Large intestine (tissue), 3 donors: ENCODE measurements around the gene CELF2. TPM values are rescaled to one million over a fixed set of nuclear protein-coding genes. Genes with fewer than 3 reads are reported as not detected.

Experiments
- DNase-seq, 2 donors: peaks; one replicate each; pipeline versions ENCODE4 v3.0.0 to v3.0.0-alpha.2; 2013
- H3K27ac ChIP-seq: one replicate; pipeline ENCODE4 v1.5.1; 2013; ENCODE audit warnings: low read length
- H3K27me3 ChIP-seq: 2 replicates; pipeline ENCODE4 v1.6.1; 2013; ENCODE audit warnings: low read length; ENCODE audit not compliant: control insufficient read depth, insufficient read depth
- H3K36me3 ChIP-seq: 2 replicates; pipeline ENCODE4 v1.6.1; 2013; ENCODE audit warnings: low read length; ENCODE audit not compliant: control insufficient read depth, insufficient read depth
- H3K4me1 ChIP-seq: one replicate; pipeline ENCODE4 v1.6.1; 2013; ENCODE audit warnings: low read length; ENCODE audit not compliant: control insufficient read depth, insufficient read depth
- H3K4me3 ChIP-seq: one replicate; pipeline ENCODE4 v1.5.1; 2013; ENCODE audit warnings: low read length
- H3K9me3 ChIP-seq: one replicate; pipeline ENCODE4 v1.6.1; 2013; ENCODE audit warnings: mild to moderate bottlenecking, low read depth, low read length, moderate library complexity; ENCODE audit not compliant: control insufficient read depth
- WGBS: methylation state at CpG from one replicate; pipeline ENCODE4 v1.1.5; 2013; ENCODE audit warnings: low lambda C conversion rate; ENCODE audit not compliant: insufficient coverage; 5-methylcytosine and 5-hydroxymethylcytosine counted together
- polyA plus RNA-seq: library from polyadenylated mRNA; unstranded; fragments of 120-200 nt; gene quantifications from one replicate; pipeline ENCODE4 v1.2.1, GENCODE V29; 2013

The CELF2 gene
- polyA plus RNA-seq, 1 donor: 14.9 TPM

- 90% methylated on average over 2 of the region's 9 CpGs for WGBS
- H3K4me3 ChIP-seq: no peak overlapping the region
- no peaks in the 10 kb centered on the region for H3K4me1 ChIP-seq
- H3K27me3 ChIP-seq: no peaks in the 10 kb centered on the region
- DNase-seq: no peak
- no peaks in the 10 kb centered on the region for H3K9me3 ChIP-seq
- H3K27ac ChIP-seq: no peak overlapping the region
- no peaks in the 10 kb centered on the region for H3K36me3 ChIP-seq
Measured at GRCh38 chr10:11245981-11246590, 228.4 kb downstream of the CELF2 start.

- no peaks in the 10 kb centered on the region for H3K36me3 ChIP-seq
- DNase-seq: no peak
- H3K4me1 ChIP-seq: no peaks in the 10 kb centered on the region
- no peak overlapping the region for H3K27ac ChIP-seq
- WGBS: 100% methylated on average over 7 of the region's 24 CpGs
- no peaks in the 10 kb centered on the region for H3K27me3 ChIP-seq
- H3K9me3 ChIP-seq: no peaks in the 10 kb centered on the region
- no peak overlapping the region for H3K4me3 ChIP-seq
Measured at GRCh38 chr10:11246752-11247467, 229.2 kb downstream of the CELF2 start.

GRCh38 chr10:11249152-11249807, 231.6 kb downstream of the CELF2 start:
- H3K36me3 ChIP-seq: no peaks in the 10 kb centered on the region
- 89% methylated on average over 3 of the region's 10 CpGs for WGBS

GRCh38 chr10:11249808-11250195, 232.1 kb downstream of the CELF2 start:
- WGBS: 89% methylated on average over 1 of the region's 2 CpGs
- Histone ChIP-seq H3K27ac (no peak overlapping the region), H3K4me1 (no peaks in the 10 kb centered on the region), H3K27me3 (no peaks in the 10 kb centered on the region), H3K36me3 (no peaks in the 10 kb centered on the region), H3K9me3 (no peaks in the 10 kb centered on the region), H3K4me3 (no peak overlapping the region)
- DNase-seq: no peak

More at GRCh38 chr10:11249152-11249807, 231.6 kb downstream of the CELF2 start:
- Histone ChIP-seq H3K27me3 (no peaks in the 10 kb centered on the region), H3K27ac (no peak overlapping the region), H3K4me1 (no peaks in the 10 kb centered on the region), H3K4me3 (no peak overlapping the region), H3K9me3 (no peaks in the 10 kb centered on the region)
- no peak for DNase-seq

GRCh38 chr10:11250304-11250703, 232.6 kb downstream of the CELF2 start:
- no peaks in the 10 kb centered on the region for H3K27me3 ChIP-seq
- no peaks in the 10 kb centered on the region for H3K9me3 ChIP-seq
- no peaks in the 10 kb centered on the region for H3K4me1 ChIP-seq
- H3K4me3 ChIP-seq: no peak overlapping the region
- 60% methylated on average over 1 of the region's 5 CpGs for WGBS
- DNase-seq: no peak
- H3K27ac ChIP-seq: no peak overlapping the region
- no peaks in the 10 kb centered on the region for H3K36me3 ChIP-seq

- no CpG with 5 or more reads among the region's 7 CpGs for WGBS
- Histone ChIP-seq H3K27me3 (no peaks in the 10 kb centered on the region), H3K4me3 (no peak overlapping the region), H3K9me3 (no peaks in the 10 kb centered on the region), H3K36me3 (peaks cover 1% of the 10 kb centered on the region), H3K4me1 (no peaks in the 10 kb centered on the region), H3K27ac (no peak overlapping the region)
- DNase-seq: no peak
Measured at GRCh38 chr10:11252887-11253286, 235.2 kb downstream of the CELF2 start.

- Histone ChIP-seq H3K9me3 (no peaks in the 10 kb centered on the region), H3K27ac (no peak overlapping the region), H3K4me3 (no peak overlapping the region), H3K4me1 (no peaks in the 10 kb centered on the region), H3K36me3 (peaks cover 2% of the 10 kb centered on the region), H3K27me3 (no peaks in the 10 kb centered on the region)
- no peak for DNase-seq
- WGBS: 95% methylated on average over 2 of the region's 10 CpGs
Measured at GRCh38 chr10:11253385-11254002, 235.8 kb downstream of the CELF2 start.

- H3K27me3 ChIP-seq: no peaks in the 10 kb centered on the region
- H3K27ac ChIP-seq: no peak overlapping the region
- no peaks in the 10 kb centered on the region for H3K9me3 ChIP-seq
- no peak overlapping the region for H3K4me3 ChIP-seq
- no CpG with 5 or more reads among the region's 12 CpGs for WGBS
- peaks cover 2% of the 10 kb centered on the region for H3K36me3 ChIP-seq
- H3K4me1 ChIP-seq: no peaks in the 10 kb centered on the region
- no peak for DNase-seq
Measured at GRCh38 chr10:11255156-11255555, 237.5 kb downstream of the CELF2 start.

GRCh38 chr10:11255796-11256444, 238.2 kb downstream of the CELF2 start:
- H3K36me3 ChIP-seq: peaks cover 2% of the 10 kb centered on the region
- no peaks in the 10 kb centered on the region for H3K9me3 ChIP-seq
- H3K27ac ChIP-seq: no peak overlapping the region
- H3K4me1 ChIP-seq: no peaks in the 10 kb centered on the region
- H3K4me3 ChIP-seq: no peak overlapping the region
- DNase-seq: no peak
- no peaks in the 10 kb centered on the region for H3K27me3 ChIP-seq
- WGBS: 100% methylated on average over 2 of the region's 7 CpGs

GRCh38 chr10:11256896-11257295, 239.2 kb downstream of the CELF2 start:
- H3K4me3 ChIP-seq: no peak overlapping the region
- no peak for DNase-seq
- peaks cover 2% of the 10 kb centered on the region for H3K36me3 ChIP-seq
- H3K4me1 ChIP-seq: no peaks in the 10 kb centered on the region
- H3K27ac ChIP-seq: no peak overlapping the region
- H3K27me3 ChIP-seq: no peaks in the 10 kb centered on the region
- WGBS: no CpG with 5 or more reads among the region's 13 CpGs
- H3K9me3 ChIP-seq: no peaks in the 10 kb centered on the region
